Measurements from ENCODE around the gene BBS4. TPM values are rescaled to one million over a fixed set of nuclear protein-coding genes. Genes with fewer than 3 reads are reported as not detected.

The BBS4 gene
- total RNA-seq, 2 donors from 2014 or later = 36.4 to 41.7 TPM

DNA sequence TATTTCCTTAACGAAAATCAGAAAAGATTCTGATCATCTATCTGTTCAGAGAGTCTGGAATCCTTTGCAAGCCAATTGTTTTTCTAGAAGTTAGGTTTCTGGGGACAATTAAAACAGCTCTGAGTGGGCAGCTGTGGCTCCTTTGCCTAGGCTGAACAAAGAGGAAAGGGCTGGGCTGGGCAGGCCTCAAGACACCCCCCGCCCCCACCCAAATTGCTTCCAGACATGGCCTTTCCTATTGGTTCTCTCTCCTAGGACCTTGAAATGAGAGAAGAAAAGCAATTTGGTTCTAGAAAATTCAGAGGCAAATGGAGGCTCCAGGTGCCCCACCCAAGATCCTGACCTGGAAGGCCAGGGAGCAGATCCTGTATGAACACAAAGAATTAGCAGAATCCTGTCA lies 99.8 kb downstream of the BBS4 start:
- 86 to 89% methylated on average over 1 to 2 of the region's 2 CpGs for WGBS, 2 experiments (ENCODE audit: insufficient coverage in 1 of 2, insufficient read length in 1 of 2)
- no peak overlapping the region for H3K27ac Mint-ChIP-seq
- H3K9ac ChIP-seq (ENCODE audit: extremely low read depth, low read length, poor library complexity, severe bottlenecking) = no peak overlapping the region

DNA sequence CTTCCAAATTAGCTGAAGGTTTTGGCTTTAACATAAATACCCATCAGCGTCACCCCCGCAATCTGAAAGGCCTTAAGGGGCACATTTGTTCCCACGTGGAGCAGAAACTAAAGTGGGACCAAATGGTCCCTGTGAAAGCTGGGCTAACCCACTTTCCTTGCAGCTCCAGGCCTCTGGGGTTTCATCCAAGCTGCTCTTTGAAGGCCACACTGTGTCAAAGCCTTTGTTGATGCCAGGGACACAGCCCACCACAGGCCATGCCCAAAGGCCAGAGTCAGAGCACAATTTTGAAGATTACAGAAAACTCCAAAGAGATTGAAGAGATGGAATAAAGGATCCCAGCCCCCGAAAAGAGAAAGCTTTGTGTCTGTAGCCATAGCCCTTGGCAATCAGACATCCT lies 100.2 kb downstream of the BBS4 start:
- no peak overlapping the region for H3K27ac Mint-ChIP-seq
- 92 to 100% methylated on average over 2 to 4 of the region's 4 CpGs for WGBS, 2 experiments (ENCODE audit: insufficient coverage in 1 of 2, insufficient read length in 1 of 2)
- TF ChIP-seq, protein P1, sequence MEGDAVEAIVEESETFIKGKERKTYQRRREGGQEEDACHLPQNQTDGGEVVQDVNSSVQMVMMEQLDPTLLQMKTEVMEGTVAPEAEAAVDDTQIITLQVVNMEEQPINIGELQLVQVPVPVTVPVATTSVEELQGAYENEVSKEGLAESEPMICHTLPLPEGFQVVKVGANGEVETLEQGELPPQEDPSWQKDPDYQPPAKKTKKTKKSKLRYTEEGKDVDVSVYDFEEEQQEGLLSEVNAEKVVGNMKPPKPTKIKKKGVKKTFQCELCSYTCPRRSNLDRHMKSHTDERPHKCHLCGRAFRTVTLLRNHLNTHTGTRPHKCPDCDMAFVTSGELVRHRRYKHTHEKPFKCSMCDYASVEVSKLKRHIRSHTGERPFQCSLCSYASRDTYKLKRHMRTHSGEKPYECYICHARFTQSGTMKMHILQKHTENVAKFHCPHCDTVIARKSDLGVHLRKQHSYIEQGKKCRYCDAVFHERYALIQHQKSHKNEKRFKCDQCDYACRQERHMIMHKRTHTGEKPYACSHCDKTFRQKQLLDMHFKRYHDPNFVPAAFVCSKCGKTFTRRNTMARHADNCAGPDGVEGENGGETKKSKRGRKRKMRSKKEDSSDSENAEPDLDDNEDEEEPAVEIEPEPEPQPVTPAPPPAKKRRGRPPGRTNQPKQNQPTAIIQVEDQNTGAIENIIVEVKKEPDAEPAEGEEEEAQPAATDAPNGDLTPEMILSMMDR (conservative IDR thresholded peaks at IDR 0.05) = no peak

More for the DNA sequence above, 99.8 kb downstream of the BBS4 start:
- no peaks in the 10 kb centered on the region for H3K27me3 ChIP-seq (ENCODE audit: control insufficient read depth, insufficient read depth, low read length, poor library complexity, severe bottlenecking)
- H3K36me3 ChIP-seq (ENCODE audit: control insufficient read depth, insufficient read depth, low read length) = peaks cover 12% of the 10 kb centered on the region
- H3K4me3 ChIP-seq (ENCODE audit: low read length) = no peak overlapping the region
- no peak for DNase-seq
- Mint-ChIP-seq H3K4me1 (peaks cover 14% of the 10 kb centered on the region), H3K27me3 (ENCODE audit: insufficient read depth) (peaks cover 3% of the 10 kb centered on the region), H3K4me3 (no peak overlapping the region), H3K36me3 (ENCODE audit: low read depth) (peaks cover 9% of the 10 kb centered on the region), H3K9me3 (no peaks in the 10 kb centered on the region)
- TF ChIP-seq, protein P1 (conservative IDR thresholded peaks at IDR 0.05) = no peak
- peaks cover 8% of the 10 kb centered on the region for H3K4me1 ChIP-seq (ENCODE audit: control insufficient read depth, insufficient read depth, low read length)
- H3K9me3 ChIP-seq (ENCODE audit: control insufficient read depth, low read length) = no peaks in the 10 kb centered on the region
- H3K27ac ChIP-seq (ENCODE audit: low read depth, low read length) = peak overlapping the region; percentile 4

DNA sequence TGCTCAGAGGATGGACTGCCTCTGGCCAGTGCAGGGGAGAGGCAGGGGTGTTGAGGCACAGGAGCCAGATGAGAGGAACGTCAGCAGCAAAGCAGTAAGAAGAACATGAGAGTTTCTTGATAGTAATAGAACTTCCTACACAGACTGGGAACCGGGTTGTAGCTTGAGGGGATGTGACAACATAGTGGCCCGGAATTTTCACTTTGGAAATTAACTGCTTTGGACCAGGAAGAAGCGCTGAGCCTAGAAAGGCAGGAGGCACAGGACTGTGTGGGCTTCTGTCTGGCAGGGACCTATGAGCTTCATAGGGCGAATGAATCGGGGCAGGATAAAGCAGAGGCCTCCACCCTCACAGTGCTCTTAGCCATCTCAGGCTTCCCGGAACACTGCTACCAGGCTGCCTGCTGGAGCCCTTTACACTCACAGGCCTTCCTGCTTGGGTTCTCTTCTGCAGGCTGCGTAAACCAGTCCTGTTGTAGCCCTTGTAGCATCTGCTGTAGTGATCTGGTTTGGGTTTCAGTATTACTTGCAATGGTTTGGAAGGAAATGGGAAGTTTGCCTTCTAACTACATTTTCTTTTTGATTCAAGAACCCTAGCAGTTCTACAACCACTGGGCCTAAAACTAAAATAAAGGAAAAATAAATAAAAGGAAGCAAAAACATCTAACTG lies 100.8 kb downstream of the BBS4 start:
- H3K27ac Mint-ChIP-seq = no peak overlapping the region
- H3K4me3 Mint-ChIP-seq = no peak overlapping the region
- no peaks in the 10 kb centered on the region for H3K9me3 Mint-ChIP-seq
- Histone ChIP-seq H3K4me3 (ENCODE audit: low read length) (no peak overlapping the region), H3K9me3 (ENCODE audit: control insufficient read depth, low read length) (no peaks in the 10 kb centered on the region), H3K9ac (ENCODE audit: extremely low read depth, low read length, poor library complexity, severe bottlenecking) (no peak overlapping the region), H3K27ac (ENCODE audit: low read depth, low read length) (no peak overlapping the region), H3K36me3 (ENCODE audit: control insufficient read depth, insufficient read depth, low read length) (peaks cover 3% of the 10 kb centered on the region), H3K4me1 (ENCODE audit: control insufficient read depth, insufficient read depth, low read length) (peaks cover 2% of the 10 kb centered on the region), H3K27me3 (ENCODE audit: control insufficient read depth, insufficient read depth, low read length, poor library complexity, severe bottlenecking) (no peaks in the 10 kb centered on the region)
- H3K27me3 Mint-ChIP-seq (ENCODE audit: insufficient read depth) = peaks cover 3% of the 10 kb centered on the region
- H3K4me1 Mint-ChIP-seq = peaks cover 5% of the 10 kb centered on the region
- TF ChIP-seq, protein P1 (conservative IDR thresholded peaks at IDR 0.05) = no peak
- DNase-seq = no peak
- 92% methylated on average over 3 to 8 of the region's 8 CpGs for WGBS, 2 experiments (ENCODE audit: insufficient coverage in 1 of 2, insufficient read length in 1 of 2)
- no peaks in the 10 kb centered on the region for H3K36me3 Mint-ChIP-seq (ENCODE audit: low read depth)

More for the DNA sequence above, 100.2 kb downstream of the BBS4 start:
- peaks cover 3% of the 10 kb centered on the region for H3K27me3 Mint-ChIP-seq (ENCODE audit: insufficient read depth)
- H3K27me3 ChIP-seq (ENCODE audit: control insufficient read depth, insufficient read depth, low read length, poor library complexity, severe bottlenecking) = no peaks in the 10 kb centered on the region
- no peak for DNase-seq
- no peaks in the 10 kb centered on the region for H3K9me3 ChIP-seq (ENCODE audit: control insufficient read depth, low read length)
- peaks cover 11% of the 10 kb centered on the region for H3K4me1 Mint-ChIP-seq
- peaks cover 8% of the 10 kb centered on the region for H3K36me3 ChIP-seq (ENCODE audit: control insufficient read depth, insufficient read depth, low read length)
- H3K4me3 ChIP-seq (ENCODE audit: low read length) = no peak overlapping the region
- H3K9me3 Mint-ChIP-seq = no peaks in the 10 kb centered on the region
- no peak overlapping the region for H3K4me3 Mint-ChIP-seq
- peak overlapping the region; percentile 4 for H3K27ac ChIP-seq (ENCODE audit: low read depth, low read length)
- H3K36me3 Mint-ChIP-seq (ENCODE audit: low read depth) = peaks cover 5% of the 10 kb centered on the region
- no peak overlapping the region for H3K9ac ChIP-seq (ENCODE audit: extremely low read depth, low read length, poor library complexity, severe bottlenecking)
- peaks cover 8% of the 10 kb centered on the region for H3K4me1 ChIP-seq (ENCODE audit: control insufficient read depth, insufficient read depth, low read length)
